CD4-positive, alpha-beta T cell treated with Interleukin-15 for 1 hour (primary cell): ENCODE results near the gene GMDS.

ENCODE experiments used
- DNase-seq: peaks from one replicate; pipeline ENCODE4 v3.0.0-alpha.2; 2020

GMDS gene

GRCh38 chr6:2173203-2173961 lies 72.0 kb downstream of the GMDS start:
- no peak for DNase-seq

- DNase-seq: no peak
These were observed 73.7 kb downstream of the GMDS start for GRCh38 chr6:2171728-2172127.

GRCh38 chr6:2168480-2168879 lies 76.9 kb downstream of the GMDS start:
- no peak for DNase-seq

- DNase-seq: no peak
These were observed 78.7 kb downstream of the GMDS start for GRCh38 chr6:2166717-2167116.

- no peak for DNase-seq
These were observed 80.1 kb downstream of the GMDS start for GRCh38 chr6:2165286-2165685.

- no peak for DNase-seq
These were observed 80.9 kb downstream of the GMDS start for GRCh38 chr6:2164481-2164880.

GRCh38 chr6:2162079-2162445 lies 83.3 kb downstream of the GMDS start:
- DNase-seq: no peak

- DNase-seq: no peak
These were observed 86.7 kb downstream of the GMDS start for GRCh38 chr6:2158596-2159271.

- DNase-seq: no peak
These were observed 87.8 kb downstream of the GMDS start for GRCh38 chr6:2157441-2158127.

GRCh38 chr6:2155206-2155605 lies 90.2 kb downstream of the GMDS start:
- DNase-seq: no peak

- no peak for DNase-seq
These were observed 95.9 kb downstream of the GMDS start for GRCh38 chr6:2149361-2150006.

- no peak for DNase-seq
These were observed 96.7 kb downstream of the GMDS start for GRCh38 chr6:2148748-2149147.

GRCh38 chr6:2147766-2148448 lies 97.5 kb downstream of the GMDS start:
- DNase-seq: no peak

GRCh38 chr6:2147261-2147660 lies 98.1 kb downstream of the GMDS start:
- DNase-seq: no peak

GRCh38 chr6:2144210-2144609 lies 101.2 kb downstream of the GMDS start:
- no peak for DNase-seq

GRCh38 chr6:2141644-2142290 lies 103.6 kb downstream of the GMDS start:
- no peak for DNase-seq

GRCh38 chr6:2140438-2141128 lies 104.8 kb downstream of the GMDS start:
- no peak for DNase-seq

GRCh38 chr6:2135401-2135800 lies 110.0 kb downstream of the GMDS start:
- DNase-seq: no peak

GRCh38 chr6:2134554-2134953 lies 110.9 kb downstream of the GMDS start:
- no peak for DNase-seq

- no peak for DNase-seq
These were observed 111.6 kb downstream of the GMDS start for GRCh38 chr6:2133716-2134310.

- DNase-seq: no peak
These were observed 112.5 kb downstream of the GMDS start for GRCh38 chr6:2132916-2133315.
